HEK293T (cell line): Measurements from ENCODE around the gene GSTA3.

Source experiments
- ELF4 ChIP-seq: fragments of 450-650 bp; IDR thresholded peaks from 2 replicates; pipeline ENCODE4 v1.6.1; 2017; ENCODE audit warnings: antibody characterized with exemption
- FOXA1 ChIP-seq: fragments of 450-650 bp; IDR thresholded peaks from 2 replicates; pipeline ENCODE4 v1.6.1; 2016; ENCODE audit warnings: mild to moderate bottlenecking
- FOXM1 ChIP-seq: fragments of 450-650 bp; IDR thresholded peaks from 2 replicates; pipeline ENCODE4 v1.6.1; 2017; ENCODE audit warnings: mild to moderate bottlenecking, borderline replicate concordance
- HDGF ChIP-seq: fragments of 450-650 bp; IDR thresholded peaks from 2 replicates; pipeline ENCODE4 v1.6.1; 2017; ENCODE audit warnings: antibody characterized with exemption, borderline replicate concordance
- LEF1 ChIP-seq: fragments of 450-650 bp; IDR thresholded peaks from 2 replicates; pipeline ENCODE4 v1.6.1; 2017; ENCODE audit warnings: mild to moderate bottlenecking, borderline replicate concordance
- SP1 ChIP-seq: fragments of 450-650 bp; IDR thresholded peaks from 2 replicates; pipeline ENCODE4 v1.6.1; 2017
- SUZ12 ChIP-seq: fragments of 450-650 bp; IDR thresholded peaks from 2 replicates; pipeline ENCODE4 v1.6.1; 2016; ENCODE audit warnings: mild to moderate bottlenecking
- TARDBP ChIP-seq: fragments of 450-650 bp; IDR thresholded peaks from 2 replicates; pipeline ENCODE4 v1.6.1; 2016

DNA sequence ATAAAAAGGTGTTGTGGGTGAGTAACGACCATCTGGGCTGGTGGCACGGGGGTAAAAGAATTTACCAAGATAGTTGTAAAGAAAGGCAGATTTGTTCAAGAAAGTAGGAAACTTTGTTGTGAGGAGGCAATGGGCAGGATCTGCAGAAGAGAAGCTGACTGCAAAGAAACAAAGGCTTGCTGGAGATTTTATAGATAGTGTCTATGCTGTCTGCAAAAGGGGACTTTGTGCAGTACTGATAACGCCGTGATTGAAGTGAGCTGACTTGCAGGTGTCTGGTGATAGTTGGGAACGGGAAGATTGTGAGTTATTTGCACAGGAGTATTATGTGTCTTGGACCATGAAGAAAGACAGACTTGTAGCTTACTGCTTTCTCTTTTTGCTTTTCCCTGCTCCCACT is 36.8 kb upstream of the GSTA3 start:
- TF ChIP-seq FOXM1 (no peak), SUZ12 (no peak), HDGF (no peak), SP1 (no peak), TARDBP (no peak), LEF1 (no peak), ELF4 (no peak), FOXA1 (no peak)
